WTC11 (cell line): ENCODE measurements around the gene CEP250.

Experiments
- CTCF ChIP-seq: fragments of 200-600 bp; IDR thresholded peaks from 2 replicates; pipeline ENCODE4 v1.8.0; 2022; ENCODE audit warnings: antibody characterized with exemption
- FOXP1 ChIP-seq: sonication (generic); formaldehyde crosslinking; IDR thresholded peaks from 2 replicates; pipeline ENCODE4 v1.8.0; 2022; ENCODE audit warnings: missing genetic modification reagents, mild to moderate bottlenecking, moderate library complexity, borderline replicate concordance
- SMAD4 ChIP-seq: sonication (generic); formaldehyde crosslinking; IDR thresholded peaks from 2 replicates; pipeline ENCODE4 v1.8.0; 2022; ENCODE audit warnings: mild to moderate bottlenecking, missing genetic modification reagents
- ZNF423 ChIP-seq: fragments of 250-450 bp; sonication (Bioruptor Pico); IDR thresholded peaks from 2 replicates; pipeline ENCODE4 v2.1.2; 2022; ENCODE audit warnings: mild to moderate bottlenecking, moderate library complexity

DNA sequence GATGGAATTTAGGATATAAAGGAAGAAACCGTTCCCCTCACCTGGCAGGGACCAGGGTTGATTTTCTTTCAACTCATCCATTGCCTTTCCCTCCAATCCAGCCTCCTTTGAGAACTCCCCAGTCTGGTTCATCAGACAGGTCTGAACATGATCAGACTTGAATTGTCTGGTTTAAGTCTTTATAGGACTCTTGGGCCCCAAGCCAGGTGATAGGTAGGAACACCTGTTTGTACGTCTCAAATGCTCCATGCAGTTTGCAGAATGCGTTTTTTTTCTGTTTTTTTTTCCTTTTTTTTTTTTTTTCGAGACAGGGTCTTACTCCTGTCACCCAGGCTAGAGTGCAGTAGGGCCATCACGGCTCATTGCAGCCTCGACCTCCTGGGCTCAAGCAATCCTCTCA lies 4.1 kb upstream of the CEP250 start:
- TF ChIP-seq CTCF (no peak), FOXP1 (CRISPR knock-in tag) (no peak), SMAD4 (CRISPR knock-in tag) (no peak), ZNF423 (no peak)
